ENCODE data around the gene GRID2IP. TPM values are rescaled to one million over a fixed set of nuclear protein-coding genes. Genes with fewer than 3 reads are reported as not detected.

Gene GRID2IP
- 0.41 TPM for total RNA-seq
- long read RNA-seq, partial matches to known transcripts, result 0 of 1 reads
- long read RNA-seq, other reads (novel, unspliced or antisense), result 1 of 1 reads

- intact Hi-C loops (cut with DNase I), result no loop called here
Observed at GRCh38 chr7:6551016-6551511, at the start of gene GRID2IP. Gene GRID2IP (minus strand): TSS chr7:6551461. CDS start chr7:6551436, 25 bp downstream.

GRCh38 chr7:6600093-6600492, 48.8 kb upstream of the GRID2IP start:
- Histone ChIP-seq H3K27me3 (ENCODE audit: low read depth) (no peaks in the 10 kb centered on the region), H3K9me3 (no peaks in the 10 kb centered on the region), H3K36me3 (peaks cover 96% of the 10 kb centered on the region), H3K27ac (no peak overlapping the region), H3K4me3 (no peak overlapping the region), H3K4me1 (no peaks in the 10 kb centered on the region)
- DNase-seq (no peak), ATAC-seq (no peak)
- intact Hi-C loops (cut with DNase I), result no loop called here
- no peak for TF ChIP-seq CTCF (IDR thresholded peaks at IDR 0.05)

More at GRCh38 chr7:6551016-6551511, at the start of gene GRID2IP:
- H3K4me3 ChIP-seq, result no peak within 1 kb of the TSS
- ATAC-seq, result no peak
- H3K4me1 ChIP-seq, result no peaks in the 10 kb centered on the region
- no peaks in the 10 kb centered on the region for H3K27me3 ChIP-seq (ENCODE audit: low read depth)
- DNase-seq, result no peak
- TF ChIP-seq CTCF (IDR thresholded peaks at IDR 0.05), result no peak
- H3K36me3 ChIP-seq, result no peaks in the 10 kb centered on the region
- no peak within 1 kb of the TSS for H3K27ac ChIP-seq
- no peaks in the 10 kb centered on the region for H3K9me3 ChIP-seq

- Histone ChIP-seq H3K27ac (peak overlapping the region; percentile 85), H3K27me3 (ENCODE audit: low read depth) (no peaks in the 10 kb centered on the region), H3K4me1 (peaks cover 17% of the 10 kb centered on the region), H3K36me3 (peaks cover 59% of the 10 kb centered on the region), H3K9me3 (no peaks in the 10 kb centered on the region), H3K4me3 (peak overlapping the region; percentile 86)
- no peak for TF ChIP-seq CTCF (IDR thresholded peaks at IDR 0.05)
- DNase-seq (no peak), ATAC-seq (no peak)
- intact Hi-C loops (cut with DNase I), result no loop called here
Observed at GRCh38 chr7:6590645-6591110, 39.4 kb upstream of the GRID2IP start.

- peak; percentile 85 for DNase-seq
- peak within 1 kb of the TSS; percentile 85 for H3K27ac ChIP-seq
- intact Hi-C loops (cut with DNase I), result no loop called here
- ATAC-seq, result peak; percentile 97 to 98
- H3K9me3 ChIP-seq, result no peaks in the 10 kb centered on the region
- peaks cover 17% of the 10 kb centered on the region for H3K4me1 ChIP-seq
- no peaks in the 10 kb centered on the region for H3K27me3 ChIP-seq (ENCODE audit: low read depth)
- H3K4me3 ChIP-seq, result peak within 1 kb of the TSS; percentile 86
- TF ChIP-seq CTCF (IDR thresholded peaks at IDR 0.05), result peak; percentile 67
- H3K36me3 ChIP-seq, result peaks cover 59% of the 10 kb centered on the region
Observed at GRCh38 chr7:6589829-6590644, 38.8 kb upstream of the GRID2IP start, which contains the start of gene INTS15. Gene INTS15 (plus strand): TSS chr7:6590021. CDS start chr7:6590284, 263 bp downstream.

GRCh38 chr7:6589151-6589828, 38.0 kb upstream of the GRID2IP start:
- Histone ChIP-seq H3K27me3 (ENCODE audit: low read depth) (no peaks in the 10 kb centered on the region), H3K27ac (peak overlapping the region; percentile 62), H3K36me3 (peaks cover 59% of the 10 kb centered on the region), H3K4me1 (peaks cover 17% of the 10 kb centered on the region), H3K9me3 (no peaks in the 10 kb centered on the region), H3K4me3 (peak overlapping the region; percentile 86)
- intact Hi-C loops (cut with DNase I), result no loop called here
- no peak for TF ChIP-seq CTCF (IDR thresholded peaks at IDR 0.05)
- DNase-seq, result no peak
- ATAC-seq, result peak in 1 of 2 donors; percentile 1
